Tibial nerve (tissue), 4 donors: ENCODE results near the gene GRIK4.

Experiments used
- EP300 ChIP-seq, 2 donors: sonication (generic); formaldehyde crosslinking; IDR thresholded peaks; one replicate each; pipeline ENCODE4 v1.6.1; 2017; ENCODE audit warnings: antibody characterized with exemption in 2 of 2, mild to moderate bottlenecking in 1 of 2
- POLR2A ChIP-seq, 2 donors: fragments of 450-650 bp; IDR thresholded peaks; one replicate each; pipeline ENCODE4 v1.6.1; 2017; ENCODE audit warnings: antibody characterized with exemption in 2 of 2, mild to moderate bottlenecking in 2 of 2, moderate library complexity in 2 of 2
- TF ChIP-seq, protein P1 (sequence below), 5 experiments: fragments of 200-600 bp in 3 of 5; fragments of 450-650 bp in 2 of 5; sonication (generic) in 3 of 5; IDR thresholded peaks; one replicate each; pipeline ENCODE4 v1.5.1; 2016 to 2019; ENCODE audit warnings: antibody characterized with exemption in 5 of 5, mild to moderate bottlenecking in 3 of 5, moderate library complexity in 2 of 5

- TF ChIP-seq, protein P1, sequence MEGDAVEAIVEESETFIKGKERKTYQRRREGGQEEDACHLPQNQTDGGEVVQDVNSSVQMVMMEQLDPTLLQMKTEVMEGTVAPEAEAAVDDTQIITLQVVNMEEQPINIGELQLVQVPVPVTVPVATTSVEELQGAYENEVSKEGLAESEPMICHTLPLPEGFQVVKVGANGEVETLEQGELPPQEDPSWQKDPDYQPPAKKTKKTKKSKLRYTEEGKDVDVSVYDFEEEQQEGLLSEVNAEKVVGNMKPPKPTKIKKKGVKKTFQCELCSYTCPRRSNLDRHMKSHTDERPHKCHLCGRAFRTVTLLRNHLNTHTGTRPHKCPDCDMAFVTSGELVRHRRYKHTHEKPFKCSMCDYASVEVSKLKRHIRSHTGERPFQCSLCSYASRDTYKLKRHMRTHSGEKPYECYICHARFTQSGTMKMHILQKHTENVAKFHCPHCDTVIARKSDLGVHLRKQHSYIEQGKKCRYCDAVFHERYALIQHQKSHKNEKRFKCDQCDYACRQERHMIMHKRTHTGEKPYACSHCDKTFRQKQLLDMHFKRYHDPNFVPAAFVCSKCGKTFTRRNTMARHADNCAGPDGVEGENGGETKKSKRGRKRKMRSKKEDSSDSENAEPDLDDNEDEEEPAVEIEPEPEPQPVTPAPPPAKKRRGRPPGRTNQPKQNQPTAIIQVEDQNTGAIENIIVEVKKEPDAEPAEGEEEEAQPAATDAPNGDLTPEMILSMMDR (IDR thresholded peaks at IDR 0.05), result peak in 1 of 5 experiments; percentile 17
- no peak for TF ChIP-seq POLR2A (IDR thresholded peaks at IDR 0.05)
- TF ChIP-seq EP300 (IDR thresholded peaks at IDR 0.05), result peak in 1 of 2 donors; percentile 20
Observed at GRCh38 chr11:120564573-120565311, 53.2 kb downstream of the GRIK4 start.
